ENCODE data around the gene APOBEC3C. TPM values are rescaled to one million over a fixed set of nuclear protein-coding genes. Genes with fewer than 3 reads are reported as not detected.
"Not testable (repeated sequence)": the region's sequence is repeated elsewhere in the genome, so short reads cannot be mapped to it uniquely, and the experiment has no call there.

The APOBEC3C gene
- total RNA-seq, 1 experiment from 2014 or later: 11.2 TPM

- DNase-seq (ENCODE audit: low read depth): not testable (repeated sequence)
These were observed 47.2 kb downstream of the APOBEC3C start for GRCh38 chr22:39061290-39061689.

GRCh38 chr22:39061951-39062350, 47.9 kb downstream of the APOBEC3C start:
- DNase-seq (ENCODE audit: low read depth): peak; percentile 41

GRCh38 chr22:39063904-39064303, 49.8 kb downstream of the APOBEC3C start:
- DNase-seq (ENCODE audit: low read depth): not testable (repeated sequence)

GRCh38 chr22:39066442-39067276, 52.6 kb downstream of the APOBEC3C start:
- DNase-seq (ENCODE audit: low read depth): peak; percentile 41

GRCh38 chr22:39068033-39068785, 54.2 kb downstream of the APOBEC3C start:
- peak; percentile 71 for DNase-seq (ENCODE audit: low read depth)

Other genes starting within 250 kb of the APOBEC3C start
- 8.3 and 9.5 TPM in 2 replicates for gene DNAL4, start 220.1 kb upstream of the APOBEC3C start, total RNA-seq (2014; rRNA removed; shearing (Covaris generic))
- 0.12 and 0.39 TPM in 2 replicates for gene NPTXR, start 170.2 kb upstream of the APOBEC3C start, total RNA-seq (2014; rRNA removed; shearing (Covaris generic))
- gene CBX6, start 142.0 kb upstream of the APOBEC3C start, total RNA-seq (2014; rRNA removed; shearing (Covaris generic)): 14.5 and 23.5 TPM in 2 replicates
- gene APOBEC3A, start 56.6 kb upstream of the APOBEC3C start, total RNA-seq (2014; rRNA removed; shearing (Covaris generic)): not detected in 2 replicates
- gene APOBEC3B, start 31.9 kb upstream of the APOBEC3C start, total RNA-seq (2014; rRNA removed; shearing (Covaris generic)): 19.6 and 20.9 TPM in 2 replicates
- gene APOBEC3D, start 6.9 kb downstream of the APOBEC3C start, total RNA-seq (2014; rRNA removed; shearing (Covaris generic)): 1.7 and 3.3 TPM in 2 replicates
- 7.9 and 8.9 TPM in 2 replicates for gene APOBEC3F, start 26.6 kb downstream of the APOBEC3C start, total RNA-seq (2014; rRNA removed; shearing (Covaris generic))
- 54.8 and 63.6 TPM in 2 replicates for gene APOBEC3G, start 63.0 kb downstream of the APOBEC3C start, total RNA-seq (2014; rRNA removed; shearing (Covaris generic))
- not detected in 2 replicates for gene APOBEC3H, start 83.0 kb downstream of the APOBEC3C start, total RNA-seq (2014; rRNA removed; shearing (Covaris generic))
- 1.4 and 1.6 TPM in 2 replicates for gene CBX7, start 138.4 kb downstream of the APOBEC3C start, total RNA-seq (2014; rRNA removed; shearing (Covaris generic))
- 1.2 and 1.7 TPM in 2 replicates for gene PDGFB, start 230.7 kb downstream of the APOBEC3C start, total RNA-seq (2014; rRNA removed; shearing (Covaris generic))

Data from RPMI7951 (cell line).